Fibroblast of pulmonary artery (primary cell): ENCODE data around the gene RNF215.

ENCODE experiments used
- DNase-seq: peaks from one replicate; pipeline ENCODE4 v3.0.0-alpha.2; 2010; ENCODE audit warnings: low read depth
- H3K4me3 ChIP-seq: replicated peaks from 2 replicates; pipeline ENCODE4 v1.5.1; 2011; ENCODE audit warnings: low read depth, mild to moderate bottlenecking, control low read depth, low read length, moderate library complexity
- CTCF ChIP-seq: IDR thresholded peaks from 2 replicates; pipeline ENCODE4 v1.5.1; 2011; ENCODE audit warnings: mild to moderate bottlenecking, control low read depth, low read length, inconsistent platforms; ENCODE audit errors: missing control alignments

Gene RNF215

GRCh38 chr22:30381264-30381663 lies 5.9 kb downstream of the RNF215 start:
- DNase-seq, result no peak
- no peak overlapping the region for H3K4me3 ChIP-seq
- TF ChIP-seq CTCF, result no peak

GRCh38 chr22:30380011-30380410 lies 7.2 kb downstream of the RNF215 start:
- no peak for TF ChIP-seq CTCF

GRCh38 chr22:30375312-30375849 lies 11.8 kb downstream of the RNF215 start:
- DNase-seq, result no peak
- TF ChIP-seq CTCF, result no peak
- H3K4me3 ChIP-seq, result no peak overlapping the region

More at GRCh38 chr22:30380011-30380410, 7.2 kb downstream of the RNF215 start:
- DNase-seq, result no peak
- H3K4me3 ChIP-seq, result no peak overlapping the region

GRCh38 chr22:30373331-30374325 lies 13.6 kb downstream of the RNF215 start:
- H3K4me3 ChIP-seq, result no peak overlapping the region
- DNase-seq, result no peak
- TF ChIP-seq CTCF, result no peak

GRCh38 chr22:30372915-30373314 lies 14.3 kb downstream of the RNF215 start:
- no peak for DNase-seq
- no peak overlapping the region for H3K4me3 ChIP-seq
- no peak for TF ChIP-seq CTCF

GRCh38 chr22:30371981-30372380 lies 15.2 kb downstream of the RNF215 start:
- TF ChIP-seq CTCF, result no peak
- no peak for DNase-seq

More at GRCh38 chr22:30371981-30372380, 15.2 kb downstream of the RNF215 start:
- H3K4me3 ChIP-seq, result no peak overlapping the region
